ENCODE data around the gene SLC25A34.

Gene SLC25A34

GRCh38 chr1:15756143-15757015 lies 20.3 kb downstream of the SLC25A34 start:
- DNase-seq = no peak

GRCh38 chr1:15757016-15757543 lies 21.0 kb downstream of the SLC25A34 start:
- no peak for DNase-seq

GRCh38 chr1:15757575-15758342 lies 21.7 kb downstream of the SLC25A34 start:
- no peak for DNase-seq

GRCh38 chr1:15758343-15758931 lies 22.4 kb downstream of the SLC25A34 start, which contains the start of gene FBLIM1:
TSS of gene FBLIM1 (plus strand) at chr1:15758795. CDS start at chr1:15764984, 6,189 bp downstream.
- DNase-seq = no peak

- DNase-seq = no peak
These were observed 23.0 kb downstream of the SLC25A34 start for GRCh38 chr1:15758953-15759661.

- DNase-seq = no peak
These were observed 24.6 kb downstream of the SLC25A34 start for GRCh38 chr1:15760520-15761211.

- DNase-seq = no peak
These were observed 25.5 kb downstream of the SLC25A34 start for GRCh38 chr1:15761366-15762128.

GRCh38 chr1:15762546-15762945 lies 26.5 kb downstream of the SLC25A34 start:
- no peak for DNase-seq

GRCh38 chr1:15764269-15764764 lies 28.3 kb downstream of the SLC25A34 start:
- DNase-seq = no peak

- DNase-seq = no peak
These were observed 28.8 kb downstream of the SLC25A34 start for GRCh38 chr1:15764890-15765289.

- no peak for DNase-seq
These were observed 29.6 kb downstream of the SLC25A34 start for GRCh38 chr1:15765495-15766194.

GRCh38 chr1:15767941-15768340 lies 31.9 kb downstream of the SLC25A34 start:
- DNase-seq = no peak

- DNase-seq = no peak
These were observed 32.3 kb downstream of the SLC25A34 start for GRCh38 chr1:15768388-15768787.

GRCh38 chr1:15770313-15770962 lies 34.4 kb downstream of the SLC25A34 start:
- DNase-seq = no peak

GRCh38 chr1:15771836-15772515 lies 35.9 kb downstream of the SLC25A34 start:
- DNase-seq = no peak

GRCh38 chr1:15775706-15776105 lies 39.6 kb downstream of the SLC25A34 start:
- DNase-seq = no peak

- DNase-seq = no peak
These were observed 42.0 kb downstream of the SLC25A34 start for GRCh38 chr1:15777909-15778707.

GRCh38 chr1:15785683-15786082 lies 49.6 kb downstream of the SLC25A34 start:
- DNase-seq = no peak
